Measurements from ENCODE around the gene SMYD3. TPM values are rescaled to one million over a fixed set of nuclear protein-coding genes. Genes with fewer than 3 reads are reported as not detected.

SMYD3 gene
- total RNA-seq, 4 donors from 2014 or later, result 15.6 to 21.1 (median 18.4) TPM

DNA sequence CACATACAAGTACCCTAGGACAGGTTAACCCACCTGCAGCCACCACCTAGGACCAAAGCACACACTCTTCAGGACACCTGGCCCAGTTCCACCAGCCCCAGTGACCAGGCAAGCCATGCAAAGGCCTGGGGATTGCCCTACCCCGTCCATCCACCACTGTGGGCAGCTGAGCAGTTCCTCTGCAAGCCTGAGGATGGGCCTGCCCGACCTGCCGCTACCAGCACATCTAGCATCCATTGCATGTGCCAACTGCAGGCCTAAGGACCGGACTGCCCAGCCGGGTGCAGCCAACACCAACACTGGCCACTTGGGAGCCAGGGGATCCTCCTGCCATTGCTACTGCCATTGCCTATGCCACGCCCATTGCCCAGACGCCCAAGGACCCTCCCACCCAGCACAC, 558.3 kb downstream of the SMYD3 start:
- TF ChIP-seq CTCF (IDR thresholded peaks at IDR 0.05; ENCODE audit: low read depth), result no peak

DNA sequence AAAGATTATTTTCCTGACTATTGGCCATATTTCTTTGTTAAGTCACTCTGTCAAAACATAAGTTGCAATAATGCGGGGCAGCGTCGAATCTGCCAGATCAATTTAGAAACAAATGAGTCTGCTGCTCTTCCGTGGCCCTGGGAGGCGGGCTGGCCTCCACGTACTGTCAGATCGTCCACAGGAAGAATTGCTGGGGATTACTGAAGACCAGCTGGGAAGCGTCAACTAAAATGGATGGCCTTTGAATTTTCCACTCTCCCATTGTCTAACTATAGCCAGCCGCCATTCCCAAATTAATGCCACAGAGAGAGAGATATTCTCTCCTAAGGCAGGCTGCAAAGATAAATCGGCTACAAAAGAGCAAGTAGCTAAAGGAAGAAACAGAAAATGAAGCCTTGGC, 560.2 kb downstream of the SMYD3 start:
- no peak for TF ChIP-seq CTCF (IDR thresholded peaks at IDR 0.05; ENCODE audit: low read depth)

- TF ChIP-seq CTCF (IDR thresholded peaks at IDR 0.05; ENCODE audit: low read depth), result no peak
Observed at GRCh38 chr1:245942856-245943255, 564.2 kb downstream of the SMYD3 start.

DNA sequence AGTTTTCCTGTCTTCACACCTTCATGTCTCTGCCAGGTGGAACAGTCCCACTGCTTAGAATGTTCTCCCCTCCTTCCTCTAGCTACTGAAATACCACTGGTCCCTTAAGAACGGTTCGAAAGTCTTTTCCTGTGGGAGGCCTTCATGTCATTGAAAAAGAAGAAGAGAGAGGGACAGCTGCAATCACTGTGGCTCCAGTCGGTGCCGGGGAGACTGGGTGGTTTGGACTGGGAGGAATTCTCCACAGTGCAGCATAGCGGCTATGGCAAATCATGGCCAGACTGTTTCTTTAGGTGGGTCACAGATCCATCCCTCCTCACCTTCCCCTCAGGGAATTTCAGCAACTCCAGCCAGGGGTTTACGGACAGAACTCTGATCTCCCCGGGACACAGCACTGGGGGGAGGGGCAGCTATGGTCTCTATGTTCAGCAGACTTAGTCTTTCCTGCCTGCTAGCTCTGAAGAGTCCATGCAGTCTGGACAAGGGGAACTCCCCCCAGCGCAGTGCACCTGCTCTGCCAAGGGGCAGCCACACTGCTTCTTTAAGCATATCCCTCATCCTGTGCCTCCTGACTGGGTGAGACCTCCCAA, 567.2 kb downstream of the SMYD3 start:
- no peak for TF ChIP-seq CTCF (IDR thresholded peaks at IDR 0.05; ENCODE audit: low read depth)

- no peak for TF ChIP-seq CTCF (IDR thresholded peaks at IDR 0.05; ENCODE audit: low read depth)
Observed at GRCh38 chr1:245938046-245938435, 569.0 kb downstream of the SMYD3 start.

- no peak for TF ChIP-seq CTCF (IDR thresholded peaks at IDR 0.05; ENCODE audit: low read depth)
Observed at GRCh38 chr1:245937316-245938045, 569.6 kb downstream of the SMYD3 start.

DNA sequence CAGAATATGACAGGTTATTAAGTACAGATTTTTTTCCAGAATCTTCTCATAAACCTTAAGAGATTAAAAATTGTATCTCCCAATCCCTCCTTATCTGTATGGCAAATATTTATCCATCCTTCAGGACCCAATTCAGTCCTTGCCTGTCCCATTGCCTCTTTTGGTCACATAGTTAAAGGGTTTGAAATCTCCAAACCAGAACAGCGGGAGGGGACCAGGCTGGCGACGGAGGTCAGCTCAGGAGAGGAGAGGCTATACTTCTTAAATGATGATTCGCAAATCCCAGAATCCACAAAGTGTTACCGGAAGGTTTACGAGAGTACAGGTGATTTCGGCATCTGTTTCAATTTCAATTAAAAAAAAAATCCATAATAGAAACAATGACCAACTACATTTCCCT, 572.7 kb downstream of the SMYD3 start:
- TF ChIP-seq CTCF (IDR thresholded peaks at IDR 0.05; ENCODE audit: low read depth), result no peak
